GM18526 (cell line): ENCODE results near the gene UNC13B.

Source experiments
- POLR2A ChIP-seq: IDR thresholded peaks from 3 replicates; pipeline ENCODE4 v1.6.1; 2011; ENCODE audit not compliant: insufficient read length; ENCODE audit errors: extremely low read depth

UNC13B gene

GRCh38 chr9:35288778-35289177 lies 127.0 kb downstream of the UNC13B start:
- TF ChIP-seq POLR2A: no peak

DNA sequence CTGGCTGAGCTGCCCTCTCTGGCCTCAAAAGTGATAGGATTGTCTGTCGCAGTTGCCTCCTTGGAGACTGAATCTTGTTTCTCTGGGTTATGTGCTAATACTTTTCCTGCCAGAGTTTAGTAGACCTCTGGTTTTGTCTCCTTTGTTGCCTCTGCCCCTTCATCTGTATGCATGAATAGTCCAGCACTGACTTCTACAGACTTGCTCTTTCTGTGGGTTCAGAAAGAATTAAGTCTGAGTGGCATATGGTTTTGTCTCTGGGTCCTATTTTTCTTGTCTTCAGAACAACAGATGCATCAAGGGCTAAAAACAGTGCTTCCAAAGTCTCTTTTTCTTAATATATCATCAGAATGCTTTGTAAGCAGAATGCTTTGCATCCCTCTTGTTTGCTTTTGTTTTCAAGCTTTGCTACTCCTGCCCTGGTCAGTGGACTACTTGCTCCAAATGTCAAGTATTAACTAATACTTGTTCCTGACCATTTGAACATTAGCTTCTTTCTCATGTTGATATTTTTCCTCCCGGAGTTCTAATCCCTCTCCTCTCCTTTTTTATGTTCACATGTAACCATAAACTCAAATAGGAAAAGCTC lies 131.7 kb downstream of the UNC13B start:
- no peak for TF ChIP-seq POLR2A

GRCh38 chr9:35294066-35294465 lies 132.3 kb downstream of the UNC13B start:
- no peak for TF ChIP-seq POLR2A

- no peak for TF ChIP-seq POLR2A
Measured at GRCh38 chr9:35294556-35294955, 132.7 kb downstream of the UNC13B start.

- TF ChIP-seq POLR2A: no peak
Measured at GRCh38 chr9:35295369-35296036, 133.7 kb downstream of the UNC13B start.

DNA sequence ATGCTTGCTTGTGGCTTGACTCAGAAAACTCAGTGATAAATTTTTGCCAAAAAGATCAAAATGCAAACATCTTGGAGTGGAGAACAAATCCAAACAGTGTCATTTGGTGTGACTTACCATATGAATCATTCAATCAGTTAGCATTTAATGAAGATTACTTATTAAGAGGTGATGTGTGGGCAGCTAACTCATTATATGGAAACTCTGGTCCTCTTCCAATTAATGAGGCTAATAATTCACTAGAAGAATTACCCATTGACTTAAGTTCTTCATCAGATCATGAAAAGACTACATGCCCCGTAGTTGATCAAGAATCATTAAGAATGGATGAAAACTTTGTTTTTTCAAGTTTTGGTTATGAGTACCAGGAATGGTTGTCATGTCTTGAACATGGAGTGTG lies 141.8 kb downstream of the UNC13B start:
- no peak for TF ChIP-seq POLR2A

DNA sequence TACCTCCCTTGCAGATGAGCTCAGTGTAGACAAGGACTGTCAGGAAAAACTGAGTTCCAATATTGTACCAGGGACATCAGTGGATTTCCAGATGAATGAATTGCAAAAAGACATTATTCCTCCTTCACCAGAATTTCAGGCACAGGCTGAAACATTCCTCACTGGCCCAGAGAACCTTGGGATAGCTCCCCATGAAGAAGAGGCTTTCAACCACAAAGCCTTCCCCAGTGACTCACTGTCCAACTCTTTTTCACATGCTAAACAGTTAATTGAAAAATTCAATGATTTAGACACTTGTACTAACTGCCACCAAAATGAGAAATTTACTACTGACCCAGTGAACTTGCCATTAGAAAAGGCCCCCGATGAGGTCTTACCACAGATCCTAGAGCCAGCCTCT lies 144.5 kb downstream of the UNC13B start:
- no peak for TF ChIP-seq POLR2A

DNA sequence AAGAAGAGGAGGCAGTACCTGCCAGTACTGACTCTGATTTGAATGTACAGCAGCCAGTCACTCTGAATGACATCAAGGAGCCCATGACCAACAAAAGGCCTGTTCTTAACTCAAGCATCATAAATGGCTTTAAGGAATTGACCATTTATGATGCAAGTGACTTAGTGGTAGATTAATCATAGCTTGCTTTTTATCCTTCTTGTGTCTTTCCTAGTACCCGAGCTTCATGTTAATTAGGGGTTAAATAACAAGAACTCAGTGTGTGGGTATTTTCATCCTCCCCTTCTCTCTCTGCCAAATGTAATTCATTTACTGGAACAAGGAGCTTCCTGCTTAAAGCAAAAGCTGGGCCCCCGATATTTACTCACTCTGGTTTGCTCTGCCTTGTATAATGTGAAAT lies 146.5 kb downstream of the UNC13B start:
- TF ChIP-seq POLR2A: no peak

GRCh38 chr9:35311891-35312639 lies 150.3 kb downstream of the UNC13B start:
- TF ChIP-seq POLR2A: no peak

DNA sequence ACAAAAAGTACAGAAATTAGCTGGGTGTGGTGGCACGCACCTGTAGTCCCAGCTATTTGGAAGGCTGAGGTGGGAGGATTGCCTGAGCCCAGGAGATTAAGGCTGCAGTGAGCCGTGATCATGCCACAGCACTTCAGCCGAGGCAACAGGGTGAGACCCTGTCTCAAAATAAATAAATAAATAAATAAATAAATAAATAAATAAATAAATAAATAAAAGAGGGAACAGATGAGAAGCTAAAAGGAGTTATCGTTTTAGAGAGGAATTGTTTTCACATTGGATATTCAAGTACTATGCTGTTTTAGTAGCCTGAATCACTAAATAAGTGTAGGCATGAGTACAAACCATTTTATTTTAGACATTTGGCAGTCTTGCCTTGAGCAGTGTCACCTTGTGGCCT lies 151.7 kb downstream of the UNC13B start:
- no peak for TF ChIP-seq POLR2A

DNA sequence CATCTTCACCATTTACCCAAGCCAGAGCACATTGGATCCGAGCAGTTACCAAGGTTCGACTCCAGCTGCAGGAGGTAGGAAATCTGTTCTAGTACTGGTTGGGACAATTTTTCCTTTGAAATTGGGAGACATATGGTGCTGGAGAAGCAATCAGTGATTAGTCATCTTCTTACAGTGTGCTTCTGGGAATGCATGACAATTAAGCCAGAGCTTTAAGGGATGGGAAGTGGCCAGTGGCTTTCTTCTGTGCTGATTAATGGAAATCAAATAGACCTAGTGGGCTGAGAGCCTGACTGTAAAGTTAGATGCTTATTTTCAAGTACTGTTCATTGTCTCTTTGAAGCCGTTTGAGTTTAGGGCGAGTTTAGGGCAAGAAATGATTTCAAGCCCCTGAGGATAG lies 152.1 kb downstream of the UNC13B start:
- no peak for TF ChIP-seq POLR2A

DNA sequence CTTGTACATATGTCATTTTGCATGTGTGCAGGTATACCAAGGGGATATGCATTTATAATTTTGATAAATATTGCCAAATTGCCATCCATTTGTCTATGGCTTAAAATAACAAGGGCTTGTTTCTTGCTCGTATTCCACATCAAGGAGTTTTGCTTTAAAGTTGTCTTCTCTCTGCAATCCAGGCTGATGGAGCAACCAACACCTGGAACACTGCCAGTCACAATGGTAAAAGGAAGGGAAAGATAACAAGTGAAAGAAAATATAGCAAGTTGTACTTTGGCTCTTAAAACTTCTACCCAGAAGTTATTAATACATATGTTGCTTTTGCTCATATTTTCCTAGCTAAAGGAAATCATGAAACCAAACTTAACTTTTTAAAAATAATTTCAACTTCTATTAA lies 156.9 kb downstream of the UNC13B start:
- no peak for TF ChIP-seq POLR2A

DNA sequence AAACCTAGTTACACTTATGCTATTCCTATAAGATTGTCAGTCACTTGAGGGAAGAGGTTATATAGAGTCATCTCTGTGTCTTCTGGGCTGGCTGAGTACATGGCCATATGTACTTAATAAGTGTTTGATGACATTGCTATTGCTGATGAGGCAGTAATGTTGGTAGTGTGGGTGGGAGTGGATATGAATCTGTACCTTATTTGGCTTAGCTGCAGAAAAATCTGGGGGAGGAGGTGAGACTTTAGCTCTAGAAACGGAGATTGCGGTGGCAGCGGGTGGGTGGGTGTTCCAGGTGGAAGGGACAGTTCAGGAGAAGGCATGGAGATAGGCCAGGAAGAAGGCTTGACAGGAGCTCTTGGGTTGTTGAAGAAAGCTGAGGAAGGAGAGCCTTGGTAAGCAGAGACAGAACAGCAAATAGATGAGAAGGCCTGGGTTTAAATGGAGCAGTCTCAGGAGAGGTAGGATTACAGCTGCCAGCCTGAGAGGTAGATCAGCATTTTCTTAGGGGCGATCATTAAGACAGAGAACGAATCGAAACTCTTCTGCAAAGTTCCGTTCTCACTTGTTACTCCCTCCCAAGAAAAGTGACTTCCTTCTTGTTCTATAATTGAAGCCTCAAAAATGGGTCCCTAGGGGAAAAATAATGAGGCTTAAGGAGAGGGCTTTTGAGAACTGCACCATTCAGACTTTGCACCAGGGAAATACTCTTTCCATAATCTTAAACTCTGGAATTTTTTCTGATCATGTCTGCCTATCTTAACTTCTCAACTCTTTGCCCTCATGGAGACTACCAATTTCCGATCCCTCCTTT lies 160.5 kb downstream of the UNC13B start:
- no peak for TF ChIP-seq POLR2A

GRCh38 chr9:35324966-35325365 lies 163.2 kb downstream of the UNC13B start:
- no peak for TF ChIP-seq POLR2A

DNA sequence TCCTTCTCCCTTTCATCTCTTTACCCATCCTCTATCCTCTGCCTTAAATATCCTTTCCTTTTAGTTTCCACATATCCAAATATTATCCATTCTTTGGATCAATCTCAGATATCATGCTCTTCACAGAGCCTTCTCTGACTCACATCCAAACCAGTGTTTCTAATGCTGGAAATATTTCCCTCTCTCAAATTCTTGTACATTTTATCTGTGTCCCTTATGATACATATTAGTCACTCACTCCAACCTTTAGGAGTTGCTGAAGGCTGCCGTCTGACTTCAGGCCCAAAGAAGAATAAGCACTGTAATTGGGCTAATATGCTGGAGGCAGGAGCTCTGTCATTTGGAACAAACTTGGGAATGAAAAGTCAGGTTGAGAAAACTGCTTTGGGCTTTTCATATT lies 171.7 kb downstream of the UNC13B start:
- no peak for TF ChIP-seq POLR2A

DNA sequence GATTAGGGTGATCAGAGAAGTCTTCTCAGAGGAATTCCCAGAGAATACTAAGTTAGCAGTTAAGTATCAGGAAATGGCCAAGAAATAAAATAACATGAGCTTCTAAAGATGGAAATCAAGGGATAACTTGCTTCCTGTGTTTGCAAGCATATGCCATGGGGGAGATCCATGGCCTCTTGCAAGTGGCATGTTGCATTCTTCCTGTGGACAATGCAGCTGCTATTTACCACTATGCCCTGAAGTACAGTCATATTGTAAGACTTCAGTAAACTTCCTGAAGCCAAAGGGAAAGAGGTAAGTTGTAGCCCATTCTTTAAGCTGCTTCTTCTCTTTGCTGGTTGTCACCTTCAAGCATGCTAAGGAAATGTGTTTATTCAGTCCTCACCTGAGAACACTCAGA lies 173.4 kb downstream of the UNC13B start:
- no peak for TF ChIP-seq POLR2A
